GM21381 (cell line): ENCODE measurements around the gene ELOA2.
"Not testable (repeated sequence)": the region's sequence is repeated elsewhere in the genome, so short reads cannot be mapped to it uniquely, and the experiment has no call there.

Experiments
- ATAC-seq: cut with Tn5 transposase; IDR thresholded peaks from one replicate; pipeline ENCODE4 v1.9.1; 2021; ENCODE audit warnings: mild to moderate bottlenecking, moderate library complexity; ENCODE audit not compliant: unreplicated experiment

Gene ELOA2

DNA sequence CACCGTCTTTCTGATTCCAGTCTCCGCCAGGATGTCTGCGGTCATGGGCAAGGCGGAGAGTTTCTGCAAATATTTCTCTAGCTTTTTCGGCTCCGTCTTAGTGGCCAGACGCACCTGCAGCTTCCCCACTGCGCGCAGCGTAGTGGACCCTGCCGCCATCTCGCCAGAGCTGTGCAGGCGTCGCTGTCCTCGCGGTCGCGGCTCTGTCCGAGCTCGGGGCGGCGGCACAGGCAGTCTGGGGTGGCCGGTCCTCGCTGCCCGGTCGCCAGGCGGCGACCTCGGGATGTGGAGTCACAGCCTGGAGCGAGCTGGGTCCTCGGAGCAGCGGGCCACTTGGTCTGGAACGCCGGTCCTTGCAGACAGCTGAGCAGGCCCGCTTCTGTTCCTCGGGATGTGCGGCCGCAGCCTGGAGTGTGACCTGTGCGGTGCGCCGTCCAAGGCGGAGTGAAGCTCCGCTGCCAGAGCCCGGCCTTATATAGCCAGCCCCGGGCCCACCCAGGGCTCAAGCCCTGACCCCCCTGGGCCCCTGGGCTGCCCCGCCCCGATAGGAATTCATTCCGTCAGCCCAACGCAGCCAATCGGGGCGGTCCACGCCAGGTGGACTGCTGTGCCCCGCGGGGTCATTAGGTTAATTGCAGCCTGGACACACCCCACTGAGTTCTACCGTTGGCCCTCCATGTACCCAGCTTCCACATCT, 11.5 kb downstream of the ELOA2 start:
- not testable (repeated sequence) for ATAC-seq

DNA sequence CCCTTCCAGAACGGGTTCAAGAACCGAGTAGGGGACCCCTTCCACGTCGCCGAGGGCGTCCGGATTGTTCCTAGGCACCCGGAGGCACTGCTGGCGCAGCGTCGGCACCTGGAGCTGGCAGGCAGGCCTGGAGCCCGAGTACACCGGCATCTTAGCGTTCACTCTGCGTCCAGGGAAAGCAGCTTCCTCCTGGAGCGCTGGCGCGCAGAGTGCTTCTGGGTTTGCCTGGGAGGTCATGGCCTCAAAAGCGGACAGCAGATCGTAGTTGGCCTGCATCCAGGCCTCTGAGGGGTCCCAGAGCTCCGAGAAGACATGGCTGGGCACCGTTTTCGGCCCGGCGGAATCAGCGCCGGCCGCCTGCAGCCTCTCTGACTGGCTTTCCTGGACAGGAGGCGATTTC, 12.6 kb downstream of the ELOA2 start:
- not testable (repeated sequence) for ATAC-seq

GRCh38 chr18:47020757-47021156, 14.7 kb downstream of the ELOA2 start:
- not testable (repeated sequence) for ATAC-seq

- ATAC-seq = not testable (repeated sequence)
Observed at GRCh38 chr18:47019870-47020269, 15.6 kb downstream of the ELOA2 start.
